HG03280 (cell line): ENCODE measurements around the gene CEACAM20.
"Not testable (repeated sequence)": the region's sequence is repeated elsewhere in the genome, so short reads cannot be mapped to it uniquely, and the experiment has no call there.

Experiments
- ATAC-seq: cut with Tn5 transposase; IDR thresholded peaks from one replicate; pipeline ENCODE4 v1.9.1; 2021; ENCODE audit warnings: mild to moderate bottlenecking, moderate library complexity; ENCODE audit not compliant: unreplicated experiment

The CEACAM20 gene

DNA sequence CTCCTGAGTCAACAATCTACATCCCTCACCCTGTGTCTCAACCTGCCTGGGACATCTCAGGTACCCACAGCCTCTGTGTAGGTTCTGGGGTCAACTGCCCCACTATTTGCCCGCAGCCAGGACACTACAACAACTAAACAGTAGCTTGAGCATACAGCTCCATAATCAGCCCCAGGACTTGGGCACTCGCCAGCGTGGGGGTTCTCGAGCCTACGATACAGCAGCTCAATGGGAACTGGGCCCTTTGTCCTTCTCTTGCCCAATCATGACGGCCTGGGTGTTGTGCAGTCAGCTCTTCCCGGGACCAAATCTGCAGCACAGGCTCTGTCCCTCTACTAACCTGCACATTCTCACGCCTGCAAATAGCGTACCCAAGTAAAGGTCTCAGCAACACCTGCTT, 30.5 kb downstream of the CEACAM20 start:
- ATAC-seq = no peak

DNA sequence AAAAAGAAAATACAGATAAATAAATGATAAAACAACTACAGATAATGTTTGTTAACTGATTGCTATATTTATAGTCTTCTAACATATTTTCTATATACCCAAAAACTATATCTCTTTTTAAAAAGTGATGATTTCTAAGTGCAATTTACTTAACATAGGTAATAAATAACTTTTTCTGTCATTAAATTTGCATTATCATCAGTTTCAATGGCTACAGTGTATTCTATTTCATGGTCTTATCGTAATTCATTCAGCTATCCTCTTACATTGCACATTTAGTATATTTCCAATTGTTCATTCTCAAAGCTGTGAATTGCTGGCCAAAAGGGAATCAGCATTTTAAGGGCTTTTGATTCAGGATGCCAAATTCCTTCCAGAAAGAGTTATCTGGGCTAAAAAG, 32.8 kb downstream of the CEACAM20 start:
- ATAC-seq = no peak

DNA sequence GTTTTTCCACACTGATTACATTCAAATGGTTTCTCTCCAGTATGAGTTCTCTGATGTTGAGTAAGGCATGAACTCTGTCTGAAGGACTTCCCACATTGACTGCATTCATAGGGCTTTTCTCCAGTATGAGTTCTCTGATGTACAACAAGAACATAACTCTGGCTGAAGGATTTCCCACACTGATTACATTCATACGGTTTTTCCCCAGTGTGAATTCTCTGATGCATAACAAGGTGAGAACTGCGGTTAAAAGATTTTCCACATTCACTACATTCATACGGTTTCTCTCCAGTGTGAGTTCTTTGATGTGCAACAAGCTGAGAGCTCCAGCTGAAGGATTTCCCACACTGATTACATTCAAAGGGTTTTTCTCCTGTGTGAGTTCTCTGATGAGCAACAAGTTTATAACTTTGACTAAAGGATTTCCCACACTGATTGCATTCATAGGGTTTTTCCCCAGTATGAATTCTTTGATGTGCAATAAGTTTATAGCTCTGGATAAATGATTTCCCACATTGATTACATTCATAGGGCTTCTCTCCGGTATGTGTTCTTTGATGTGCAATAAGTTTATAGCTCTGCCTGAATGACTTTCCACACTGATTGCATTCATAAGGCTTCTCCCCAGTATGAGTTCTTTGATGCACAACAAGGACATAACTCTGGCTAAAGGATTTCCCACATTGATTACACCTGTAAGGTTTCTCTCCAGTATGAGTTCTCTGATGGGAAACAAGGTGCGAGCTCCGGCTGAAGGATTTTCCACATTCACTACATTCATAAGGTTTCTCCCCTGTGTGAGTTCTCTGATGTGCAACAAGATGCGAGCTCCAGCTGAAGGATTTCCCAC, 52.7 kb downstream of the CEACAM20 start:
- ATAC-seq = no peak

DNA sequence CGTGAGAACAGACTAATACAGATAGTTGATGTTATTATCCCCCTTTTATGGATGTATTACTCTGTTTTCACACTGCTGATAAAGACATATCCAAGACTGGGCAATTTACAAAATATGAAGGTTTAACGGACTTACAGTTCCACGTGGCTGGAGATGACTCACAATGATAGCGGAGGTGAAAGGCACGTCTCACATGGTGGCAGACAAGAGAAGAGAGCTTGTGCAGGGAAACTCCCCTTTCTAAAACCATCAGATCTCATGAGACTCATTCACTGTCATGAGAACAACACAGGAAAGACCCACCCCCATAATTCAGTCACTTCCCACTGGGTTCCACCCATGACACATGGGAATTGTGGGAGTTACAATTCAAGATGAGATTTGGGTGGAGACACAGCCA, 60.7 kb downstream of the CEACAM20 start:
- ATAC-seq = not testable (repeated sequence)

DNA sequence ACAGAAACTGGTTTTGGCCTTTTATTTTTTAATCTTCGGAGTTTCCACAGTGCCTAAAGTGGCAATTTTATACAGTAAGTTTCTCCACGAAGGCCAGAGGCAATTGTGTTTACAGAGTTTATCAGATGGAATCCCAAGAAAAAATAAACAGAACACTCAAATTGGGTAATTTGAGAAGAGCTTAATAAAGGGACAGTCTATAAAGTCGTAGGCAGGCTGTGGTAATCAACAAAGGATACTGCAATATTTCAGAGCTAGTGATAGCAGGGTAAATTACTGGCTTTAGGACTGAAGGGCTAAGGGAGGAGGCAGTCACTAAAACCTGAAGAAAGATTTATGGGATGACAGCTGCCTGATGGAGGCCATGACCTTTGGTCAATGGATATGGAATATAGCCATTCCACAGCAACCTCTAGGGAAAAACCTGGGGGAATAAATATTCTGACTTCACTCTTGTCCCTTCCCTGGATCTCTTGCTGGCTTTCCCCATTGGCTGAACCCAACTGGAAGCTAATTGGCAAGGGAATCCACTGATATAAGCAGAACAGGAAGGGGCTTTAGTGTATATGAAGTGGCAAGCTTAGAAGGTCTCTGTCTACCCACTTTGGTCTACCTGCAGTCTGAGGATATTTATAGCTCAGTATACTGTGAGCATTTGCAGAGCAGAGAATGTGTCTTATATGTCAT, 66.7 kb downstream of the CEACAM20 start:
- not testable (repeated sequence) for ATAC-seq
